ENCODE measurements around the gene NFS1. TPM values are rescaled to one million over a fixed set of nuclear protein-coding genes. Genes with fewer than 3 reads are reported as not detected.

NFS1 gene
- total and polyA plus RNA-seq, 2 of the 4 experiments (the other 2 are of a cell fraction): 16.5 to 35.6 TPM

- CTCF ChIA-PET: no interaction called here
- H3K4me1 ChIP-seq (ENCODE audit: control insufficient read depth, insufficient read depth, low read length): peaks cover 5% of the 10 kb centered on the region
- no peaks in the 10 kb centered on the region for H3K27me3 ChIP-seq (ENCODE audit: control insufficient read depth, insufficient read depth, low read length)
- H3K23ac ChIP-seq (ENCODE audit: low read depth, low read length): peak overlapping the region; percentile 83; the same call in 1 of the 2 replicates
- peak overlapping the region; percentile 92 for H2AK5ac ChIP-seq (ENCODE audit: low read depth, low read length)
- H2AK9ac ChIP-seq (replicated peaks; ENCODE audit: low read depth, low read length, poor library complexity): peak overlapping the region; percentile 97
- peaks cover 10% of the 10 kb centered on the region for H3K9me1 ChIP-seq (ENCODE audit: insufficient read depth, low read length)
- peak overlapping the region; percentile 81 for H3K56ac ChIP-seq (ENCODE audit: extremely low read depth, insufficient read depth, low read length)
- peak overlapping the region; percentile 73; the same call in 1 of the 2 replicates for H4K5ac ChIP-seq (ENCODE audit: low read depth, low read length)
- no peak for DNase-seq
- peak overlapping the region; percentile 97 for H3K4me2 ChIP-seq (ENCODE audit: low read depth, low read length)
- no peak overlapping the region for H3K18ac ChIP-seq (ENCODE audit: low read depth, low read length)
- H3K4ac ChIP-seq (ENCODE audit: low read depth, low read length): peak overlapping the region; percentile 95
- ATAC-seq (ENCODE audit: low read depth): no peak
- POLR2A ChIA-PET (ENCODE audit: unreplicated experiment): interaction anchor here (0.5 to 1.5 kb wide), 4 partner anchors 18 to 217 kb away, joined by 3 read pairs; partner anchors contain the start of gene RBM39
- peaks cover 25 to 70% of the 10 kb centered on the region in 2 experiments for H3K79me1 ChIP-seq (ENCODE audit: low read depth in 1 of 2, low read length in 2 of 2)
- dilution Hi-C loops (cut with HindIII; ENCODE audit: low sequenced_read_pairs, unreplicated experiment) (no loop called here), in situ Hi-C loops (cut with MboI; ENCODE audit: low sequenced_read_pairs) (no loop called here), intact Hi-C loops (cut with micrococcal nuclease) (loop anchor here (2.0 to 10.0 kb wide), 3 partner anchors 185 to 252 kb away; partner anchors contain the start of gene SCAND1)
- H2BK5ac ChIP-seq (ENCODE audit: low read depth, low read length, poor library complexity, severe bottlenecking): peak overlapping the region; percentile 65
- no peak overlapping the region for H2BK20ac ChIP-seq (ENCODE audit: low read depth, low read length)
- H3K27ac ChIP-seq (ENCODE audit: insufficient read depth, low read length): peak overlapping the region; percentile 77
- peak overlapping the region; percentile 90 to 95; a peak in 2 of 4 replicates for H4K8ac ChIP-seq (ENCODE audit: low read depth in 2 of 2, low read length in 2 of 2)
- peaks cover 24% of the 10 kb centered on the region for H4K20me1 ChIP-seq (ENCODE audit: insufficient read depth, low read length)
- no TSS peak for BruUV-seq (replicated peaks)
- peak overlapping the region; percentile 78 for H3K9ac ChIP-seq (ENCODE audit: low read depth, low read length)
- TF ChIP-seq NFE2L2 (IDR thresholded peaks at IDR 0.05; ENCODE audit: low read depth, low read length): no peak
- no peak for TF ChIP-seq RAD21 (IDR thresholded peaks at IDR 0.05; ENCODE audit: low read length)
- no peak for TF ChIP-seq CTCF (conservative IDR thresholded peaks at IDR 0.05; ENCODE audit: low read depth, low read length)
- no peak for TF ChIP-seq MAFK (IDR thresholded peaks at IDR 0.05; ENCODE audit: low read depth, low read length)
- TF ChIP-seq FOS (IDR thresholded peaks at IDR 0.05; ENCODE audit: low read depth, low read length): no peak
- no peak for TF ChIP-seq MXI1 (IDR thresholded peaks at IDR 0.05; ENCODE audit: borderline replicate concordance, low read depth, low read length)
- no peak for TF ChIP-seq ELK1 (IDR thresholded peaks at IDR 0.05; ENCODE audit: borderline replicate concordance, low read depth, low read length)
- TF ChIP-seq SMC3 (IDR thresholded peaks at IDR 0.05; ENCODE audit: low read depth, low read length): no peak
- TF ChIP-seq CHD1 (IDR thresholded peaks at IDR 0.05; ENCODE audit: low read depth, low read length): no peak
- no peak for TF ChIP-seq BHLHE40 (IDR thresholded peaks at IDR 0.05; ENCODE audit: low read depth, low read length)
- TF ChIP-seq MAZ (IDR thresholded peaks at IDR 0.05; ENCODE audit: borderline replicate concordance, low read depth, low read length): no peak
- TF ChIP-seq CEBPB (IDR thresholded peaks at IDR 0.05; ENCODE audit: low read depth, low read length): no peak
- TF ChIP-seq RFX5 (IDR thresholded peaks at IDR 0.05; ENCODE audit: low read depth, low read length): no peak
- no peak for TF ChIP-seq RCOR1 (IDR thresholded peaks at IDR 0.05; ENCODE audit: insufficient replicate concordance, low read length)
- peak overlapping the region; percentile 53; the same call in 1 of the 2 replicates for H2BK120ac ChIP-seq (ENCODE audit: low read depth, low read length)
- peak overlapping the region; percentile 94 for H2AFZ ChIP-seq (replicated peaks; ENCODE audit: low read length, poor library complexity)
- no peaks in the 10 kb centered on the region for H3K9me3 ChIP-seq (ENCODE audit: control insufficient read depth, insufficient read depth, low read length)
- H3K4me3 ChIP-seq (ENCODE audit: insufficient read depth, low read depth, low read length): peak overlapping the region; percentile 73
- H3K36me3 ChIP-seq (ENCODE audit: control insufficient read depth, insufficient read depth, low read length): peaks cover 32% of the 10 kb centered on the region
- H4K91ac ChIP-seq (ENCODE audit: insufficient read depth, low read depth, low read length): peak overlapping the region; percentile 74
- WGBS, 2 experiments (ENCODE audit: extremely low coverage in 2 of 2, insufficient read length in 1 of 2): no CpG with 5 or more reads among the region's 6 CpGs
- H3K14ac ChIP-seq (replicated peaks; ENCODE audit: low read depth, low read length): peak overlapping the region; percentile 79
- H2BK15ac ChIP-seq (ENCODE audit: low read depth, low read length): no peak overlapping the region
Measured at GRCh38 chr20:35699957-35700624, 939 bp upstream of the NFS1 start.
